Measurements from ENCODE around the gene GYG2. TPM values are rescaled to one million over a fixed set of nuclear protein-coding genes. Genes with fewer than 3 reads are reported as not detected.
A peak's percentile ranks its signal among the peaks of the same experiment; 100 is the strongest.

Gene GYG2
- total and polyA plus RNA-seq, 8 donors: 2.2 to 8.6 (median 4.9) TPM

DNA sequence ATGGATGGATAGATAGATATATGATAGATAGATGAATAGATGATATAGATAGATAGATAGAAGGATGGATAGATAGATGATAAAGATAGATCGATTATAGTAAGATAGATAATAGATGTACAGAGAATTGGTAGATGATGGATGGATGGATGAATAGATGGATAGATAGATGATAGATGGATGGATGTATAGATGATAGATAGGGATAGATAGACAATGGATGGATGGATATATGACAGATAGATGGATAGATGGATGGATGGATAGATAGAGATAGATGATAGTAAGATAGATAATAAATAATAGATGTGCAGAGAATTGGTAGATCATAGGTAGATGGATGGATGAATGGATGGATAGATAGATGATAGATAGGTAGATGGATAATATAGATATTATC, 12.2 kb downstream of the GYG2 start:
- FAIRE-seq (no peak), DNase-seq (no peak), ATAC-seq (no peak)
- 78 to 90% methylated on average over 1 of the region's 1 CpG for WGBS, 2 donors
- H3K27me3 ChIP-seq: no peaks in the 10 kb centered on the region
- no peak overlapping the region for H3K4me3 ChIP-seq
- no peaks in the 10 kb centered on the region for H3K36me3 ChIP-seq
- TF ChIP-seq, protein P1, sequence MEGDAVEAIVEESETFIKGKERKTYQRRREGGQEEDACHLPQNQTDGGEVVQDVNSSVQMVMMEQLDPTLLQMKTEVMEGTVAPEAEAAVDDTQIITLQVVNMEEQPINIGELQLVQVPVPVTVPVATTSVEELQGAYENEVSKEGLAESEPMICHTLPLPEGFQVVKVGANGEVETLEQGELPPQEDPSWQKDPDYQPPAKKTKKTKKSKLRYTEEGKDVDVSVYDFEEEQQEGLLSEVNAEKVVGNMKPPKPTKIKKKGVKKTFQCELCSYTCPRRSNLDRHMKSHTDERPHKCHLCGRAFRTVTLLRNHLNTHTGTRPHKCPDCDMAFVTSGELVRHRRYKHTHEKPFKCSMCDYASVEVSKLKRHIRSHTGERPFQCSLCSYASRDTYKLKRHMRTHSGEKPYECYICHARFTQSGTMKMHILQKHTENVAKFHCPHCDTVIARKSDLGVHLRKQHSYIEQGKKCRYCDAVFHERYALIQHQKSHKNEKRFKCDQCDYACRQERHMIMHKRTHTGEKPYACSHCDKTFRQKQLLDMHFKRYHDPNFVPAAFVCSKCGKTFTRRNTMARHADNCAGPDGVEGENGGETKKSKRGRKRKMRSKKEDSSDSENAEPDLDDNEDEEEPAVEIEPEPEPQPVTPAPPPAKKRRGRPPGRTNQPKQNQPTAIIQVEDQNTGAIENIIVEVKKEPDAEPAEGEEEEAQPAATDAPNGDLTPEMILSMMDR (IDR thresholded peaks at IDR 0.05): no peak
- no peaks in the 10 kb centered on the region for H3K9me3 ChIP-seq
- intact Hi-C loops (cut with DNase I): no loop called here
- no peaks in the 10 kb centered on the region for H3K4me1 ChIP-seq
- no peak overlapping the region for H3K27ac ChIP-seq

DNA sequence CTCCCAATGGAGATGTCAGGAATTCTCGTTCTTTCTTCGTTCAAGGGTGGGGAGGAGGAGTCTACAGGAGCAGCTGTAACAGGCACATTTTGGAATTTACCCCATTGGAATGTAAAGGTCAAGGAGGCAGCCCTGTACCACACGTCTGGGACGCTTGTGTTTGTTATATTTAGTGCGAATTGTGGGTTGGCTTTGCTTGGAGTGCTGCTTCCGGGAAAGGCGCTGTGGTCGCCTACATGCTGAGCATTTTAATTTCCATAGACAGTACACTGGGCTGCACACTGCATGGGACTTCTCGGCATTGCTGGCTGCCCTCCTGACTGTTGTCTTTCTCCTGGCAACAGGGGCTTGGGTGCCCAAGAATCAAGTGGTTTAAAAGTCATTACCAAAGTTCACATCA, 12.8 kb downstream of the GYG2 start:
- Histone ChIP-seq H3K27ac (no peak overlapping the region), H3K36me3 (no peaks in the 10 kb centered on the region), H3K4me1 (no peaks in the 10 kb centered on the region), H3K4me3 (no peak overlapping the region), H3K9me3 (no peaks in the 10 kb centered on the region), H3K27me3 (no peaks in the 10 kb centered on the region)
- WGBS, 2 donors: 81 to 85% methylated on average over 9 of the region's 9 CpGs
- TF ChIP-seq, protein P1 (IDR thresholded peaks at IDR 0.05): no peak
- no peak for ATAC-seq
- intact Hi-C loops (cut with DNase I): no loop called here
- no peak for FAIRE-seq
- DNase-seq: no peak

GRCh38 chrX:2846992-2847391, 18.3 kb downstream of the GYG2 start:
- no peak for DNase-seq
- no peak overlapping the region for H3K27ac ChIP-seq
- FAIRE-seq: peak; percentile 54
- no peak for ATAC-seq
- TF ChIP-seq, protein P1 (IDR thresholded peaks at IDR 0.05): no peak
- H3K27me3 ChIP-seq: no peaks in the 10 kb centered on the region
- intact Hi-C loops (cut with DNase I): no loop called here
- no peak overlapping the region for H3K4me3 ChIP-seq
- H3K36me3 ChIP-seq: no peaks in the 10 kb centered on the region
- H3K9me3 ChIP-seq: no peaks in the 10 kb centered on the region
- no peaks in the 10 kb centered on the region for H3K4me1 ChIP-seq

- no peak for FAIRE-seq
- 78 to 80% methylated on average over 9 of the region's 9 CpGs for WGBS, 2 donors
- H3K27ac ChIP-seq: no peak overlapping the region
Measured at GRCh38 chrX:2848871-2849301, 20.2 kb downstream of the GYG2 start.

GRCh38 chrX:2854918-2855317, 26.2 kb downstream of the GYG2 start:
- H3K27ac ChIP-seq: no peak overlapping the region
- TF ChIP-seq, protein P1 (IDR thresholded peaks at IDR 0.05): no peak
- no peak overlapping the region for H3K4me3 ChIP-seq
- H3K4me1 ChIP-seq: no peaks in the 10 kb centered on the region
- DNase-seq (no peak), ATAC-seq (no peak), FAIRE-seq (no peak)
- WGBS, 2 donors: 95 to 97% methylated on average over 21 of the region's 21 CpGs
- no peaks in the 10 kb centered on the region for H3K27me3 ChIP-seq
- no peaks in the 10 kb centered on the region for H3K36me3 ChIP-seq
- no peaks in the 10 kb centered on the region for H3K9me3 ChIP-seq
- intact Hi-C loops (cut with DNase I): no loop called here

More at GRCh38 chrX:2848871-2849301, 20.2 kb downstream of the GYG2 start:
- TF ChIP-seq, protein P1 (IDR thresholded peaks at IDR 0.05): no peak
- Histone ChIP-seq H3K4me3 (no peak overlapping the region), H3K9me3 (no peaks in the 10 kb centered on the region), H3K27me3 (no peaks in the 10 kb centered on the region), H3K4me1 (no peaks in the 10 kb centered on the region), H3K36me3 (no peaks in the 10 kb centered on the region)
- DNase-seq (no peak), ATAC-seq (no peak)
- intact Hi-C loops (cut with DNase I): no loop called here
